HepG2 (cell line): ENCODE results near the gene ERBB3. TPM values are rescaled to one million over a fixed set of nuclear protein-coding genes. Genes with fewer than 3 reads are reported as not detected.

Source experiments
- CEBPB ChIP-seq: IDR thresholded peaks from 2 replicates; pipeline ENCODE4 v1.6.1; 2011; ENCODE audit warnings: low read depth, low read length, improper control_type of control experiment, borderline replicate concordance
- CENPX ChIP-seq: sonication (generic); formaldehyde crosslinking; IDR thresholded peaks from 2 replicates; pipeline ENCODE4 v1.9.0; 2021; ENCODE audit warnings: mild to moderate bottlenecking, missing genetic modification reagents, moderate library complexity
- MIER2 ChIP-seq: IDR thresholded peaks from 2 replicates; pipeline ENCODE4 v1.6.1; 2016; ENCODE audit warnings: missing biosample characterization, missing genetic modification reagents
- SALL2 ChIP-seq: sonication (generic); formaldehyde crosslinking; IDR thresholded peaks from 2 replicates; pipeline ENCODE4 v1.8.1; 2023; ENCODE audit warnings: mild to moderate bottlenecking, missing genetic modification reagents, inconsistent platforms
- ZBTB4 ChIP-seq: sonication (generic); formaldehyde crosslinking; IDR thresholded peaks from 2 replicates; pipeline ENCODE4 v1.4.0; 2020; ENCODE audit warnings: missing genetic modification reagents, mild to moderate bottlenecking, borderline replicate concordance
- ZEB1 ChIP-seq: IDR thresholded peaks from 2 replicates; pipeline ENCODE4 v1.6.1; 2012; ENCODE audit warnings: mild to moderate bottlenecking, low read depth, inconsistent platforms; ENCODE audit not compliant: insufficient replicate concordance
- ZNF724P ChIP-seq: sonication (generic); formaldehyde crosslinking; IDR thresholded peaks from 2 replicates; pipeline ENCODE4 v1.8.0; 2022; ENCODE audit warnings: missing genetic modification reagents, borderline replicate concordance
- ZNF747 ChIP-seq: sonication (generic); formaldehyde crosslinking; IDR thresholded peaks from 2 replicates; pipeline ENCODE4 v1.8.1; 2023; ENCODE audit warnings: missing genetic modification reagents, mild to moderate bottlenecking, borderline replicate concordance
- polyA plus RNA-seq, 8 experiments: library from polyadenylated mRNA; depleted of rRNA in 3 of 8; stranded (reverse) in 7 of 8; unstranded in 1 of 8; fragments of >200 nt; fragmentation: Illumina TruSeq in 4 of 8; extraction: Trizol in 4 of 8; gene quantifications; 2 replicates each; pipeline versions ENCODE4 v1.2.1 to v1.2.3, GENCODE V29; 2011 to 2016; ENCODE audit warnings: low read depth in 4 of 8, missing spikeins in 1 of 8, mixed read lengths in 1 of 8; ENCODE audit not compliant: insufficient read depth in 1 of 8
- total RNA-seq, 5 experiments: library from RNA; depleted of rRNA; stranded (reverse); fragments of >200 nt; fragmentation: Illumina TruSeq; extraction: Trizol; gene quantifications; 2 replicates each; pipeline ENCODE4 v1.2.3, GENCODE V29; 2016; ENCODE audit warnings: low read depth in 1 of 5
- TF ChIP-seq, protein P1 (sequence below): sonication (generic); formaldehyde crosslinking; IDR thresholded peaks from 2 replicates; pipeline ENCODE4 v1.4.0; 2020; ENCODE audit warnings: mild to moderate bottlenecking, missing genetic modification reagents
- TF ChIP-seq, protein P2 (sequence below): sonication (generic); formaldehyde crosslinking; IDR thresholded peaks from 2 replicates; pipeline ENCODE4 v1.4.0; 2020; ENCODE audit warnings: missing genetic modification reagents

Gene ERBB3
- total and polyA plus RNA-seq, 2 of the 13 experiments (the other 11 are each of a cell fraction or from before 2014, with no cell fraction given): 93.6 to 358 TPM

DNA sequence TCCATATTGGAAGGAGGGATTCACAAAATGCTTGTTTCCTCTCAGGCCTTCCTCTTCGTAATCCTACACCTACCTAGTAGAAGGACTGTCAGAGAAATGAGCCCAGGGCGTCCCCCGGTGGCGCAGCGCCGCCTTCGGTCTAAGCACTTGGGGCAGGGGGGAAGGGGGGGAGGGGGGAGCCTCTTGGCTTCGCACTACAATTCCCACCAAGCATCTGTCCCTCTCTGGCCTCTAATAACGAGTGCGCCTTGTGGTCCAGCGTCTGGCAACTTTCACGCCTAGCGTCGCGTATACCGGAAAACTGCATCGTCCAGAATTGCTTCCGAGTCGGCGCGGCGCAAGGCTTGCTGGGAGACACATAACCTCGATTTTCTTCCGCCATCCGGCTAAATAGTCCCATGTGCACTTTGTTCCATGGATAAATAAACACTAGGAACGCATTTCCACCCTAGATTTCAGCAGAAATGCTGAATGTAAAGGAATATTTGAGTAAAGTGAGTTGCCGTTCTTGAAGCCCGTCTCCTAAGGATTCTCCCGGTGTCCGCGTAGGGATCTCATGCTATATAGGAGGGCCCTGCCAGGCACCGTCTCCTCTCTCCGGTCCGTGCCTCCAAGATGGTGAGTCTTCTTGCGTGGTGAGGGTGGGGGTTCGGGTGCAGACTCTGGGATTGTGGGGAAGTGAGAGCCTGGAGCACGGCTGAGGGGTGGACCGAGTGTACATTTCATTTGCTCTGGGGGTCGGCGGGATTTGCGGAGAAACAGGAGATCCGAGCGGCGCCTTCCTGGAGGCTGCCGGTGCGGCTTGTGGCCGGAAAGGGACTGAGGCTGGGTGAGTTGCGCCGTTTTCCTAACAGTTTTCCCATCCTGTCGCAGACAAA is 38.2 kb upstream of the ERBB3 start, which contains the start of gene RPS26 (continued):
- TF ChIP-seq, protein P1, sequence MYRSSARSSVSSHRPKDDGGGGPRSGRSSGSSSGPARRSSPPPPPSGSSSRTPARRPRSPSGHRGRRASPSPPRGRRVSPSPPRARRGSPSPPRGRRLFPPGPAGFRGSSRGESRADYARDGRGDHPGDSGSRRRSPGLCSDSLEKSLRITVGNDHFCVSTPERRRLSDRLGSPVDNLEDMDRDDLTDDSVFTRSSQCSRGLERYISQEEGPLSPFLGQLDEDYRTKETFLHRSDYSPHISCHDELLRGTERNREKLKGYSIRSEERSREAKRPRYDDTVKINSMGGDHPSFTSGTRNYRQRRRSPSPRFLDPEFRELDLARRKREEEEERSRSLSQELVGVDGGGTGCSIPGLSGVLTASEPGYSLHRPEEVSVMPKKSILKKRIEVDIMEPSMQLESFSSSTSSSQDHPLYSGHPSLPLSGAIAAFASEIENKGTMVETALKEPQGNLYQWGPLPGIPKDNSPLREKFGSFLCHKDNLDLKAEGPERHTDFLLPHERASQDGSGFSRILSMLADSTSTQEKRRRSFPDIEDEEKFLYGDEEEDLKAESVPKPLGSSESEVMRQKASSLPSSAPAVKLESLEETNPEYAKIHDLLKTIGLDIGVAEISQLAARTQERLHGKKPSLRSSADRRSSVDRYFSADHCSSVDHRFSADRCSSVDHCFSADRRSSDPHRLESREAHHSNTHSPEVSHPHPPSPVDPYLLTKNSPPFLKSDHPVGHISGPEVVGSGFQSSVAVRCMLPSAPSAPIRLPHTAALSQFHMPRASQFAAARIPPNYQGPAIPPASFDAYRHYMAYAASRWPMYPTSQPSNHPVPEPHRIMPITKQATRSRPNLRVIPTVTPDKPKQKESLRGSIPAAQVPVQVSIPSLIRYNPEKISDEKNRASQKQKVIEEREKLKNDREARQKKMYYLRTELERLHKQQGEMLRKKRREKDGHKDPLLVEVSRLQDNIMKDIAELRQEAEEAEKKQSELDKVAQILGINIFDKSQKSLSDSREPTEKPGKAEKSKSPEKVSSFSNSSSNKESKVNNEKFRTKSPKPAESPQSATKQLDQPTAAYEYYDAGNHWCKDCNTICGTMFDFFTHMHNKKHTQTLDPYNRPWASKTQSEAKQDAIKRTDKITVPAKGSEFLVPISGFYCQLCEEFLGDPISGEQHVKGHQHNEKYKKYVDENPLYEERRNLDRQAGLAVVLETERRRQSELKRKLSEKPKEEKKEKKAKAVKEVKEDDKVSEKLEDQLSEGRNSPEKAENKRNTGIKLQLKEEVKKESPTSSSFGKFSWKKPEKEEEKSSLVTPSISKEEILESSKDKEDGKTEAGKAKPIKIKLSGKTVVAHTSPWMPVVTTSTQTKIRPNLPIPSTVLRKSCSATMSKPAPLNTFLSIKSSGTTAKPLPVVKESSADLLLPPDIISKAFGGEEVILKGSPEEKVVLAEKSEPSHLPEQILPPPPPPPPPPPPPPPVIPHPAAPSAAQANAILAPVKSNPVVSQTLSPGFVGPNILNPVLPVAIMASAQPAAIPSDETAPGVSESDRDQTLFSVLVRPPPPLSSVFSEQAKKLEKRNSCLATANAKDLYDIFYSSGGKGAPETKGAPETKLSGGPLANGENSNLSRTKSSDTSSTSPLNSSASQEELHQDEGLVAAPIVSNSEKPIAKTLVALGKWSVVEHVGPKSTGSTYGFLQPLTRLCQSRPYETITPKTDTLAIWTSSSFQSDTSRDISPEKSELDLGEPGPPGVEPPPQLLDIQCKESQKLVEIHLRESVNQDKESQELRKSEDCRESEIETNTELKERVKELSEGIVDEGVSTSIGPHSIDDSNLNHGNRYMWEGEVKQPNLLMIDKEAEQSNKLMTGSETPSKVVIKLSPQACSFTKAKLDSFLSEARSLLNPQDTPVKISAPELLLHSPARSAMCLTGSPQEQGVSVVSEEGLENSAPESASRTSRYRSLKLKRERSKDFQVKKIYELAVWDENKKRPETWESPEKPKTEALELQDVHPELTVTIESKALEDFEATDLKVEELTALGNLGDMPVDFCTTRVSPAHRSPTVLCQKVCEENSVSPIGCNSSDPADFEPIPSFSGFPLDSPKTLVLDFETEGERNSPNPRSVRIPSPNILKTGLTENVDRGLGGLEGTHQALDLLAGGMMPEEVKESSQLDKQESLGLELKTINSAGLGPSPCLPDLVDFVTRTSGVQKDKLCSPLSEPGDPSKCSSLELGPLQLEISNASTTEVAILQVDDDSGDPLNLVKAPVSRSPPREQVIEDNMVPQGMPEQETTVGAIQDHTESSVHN: no peak
- TF ChIP-seq ZEB1: peak; percentile 60
- TF ChIP-seq ZBTB4 (CRISPR knock-in tag): no peak
- TF ChIP-seq, protein P2, sequence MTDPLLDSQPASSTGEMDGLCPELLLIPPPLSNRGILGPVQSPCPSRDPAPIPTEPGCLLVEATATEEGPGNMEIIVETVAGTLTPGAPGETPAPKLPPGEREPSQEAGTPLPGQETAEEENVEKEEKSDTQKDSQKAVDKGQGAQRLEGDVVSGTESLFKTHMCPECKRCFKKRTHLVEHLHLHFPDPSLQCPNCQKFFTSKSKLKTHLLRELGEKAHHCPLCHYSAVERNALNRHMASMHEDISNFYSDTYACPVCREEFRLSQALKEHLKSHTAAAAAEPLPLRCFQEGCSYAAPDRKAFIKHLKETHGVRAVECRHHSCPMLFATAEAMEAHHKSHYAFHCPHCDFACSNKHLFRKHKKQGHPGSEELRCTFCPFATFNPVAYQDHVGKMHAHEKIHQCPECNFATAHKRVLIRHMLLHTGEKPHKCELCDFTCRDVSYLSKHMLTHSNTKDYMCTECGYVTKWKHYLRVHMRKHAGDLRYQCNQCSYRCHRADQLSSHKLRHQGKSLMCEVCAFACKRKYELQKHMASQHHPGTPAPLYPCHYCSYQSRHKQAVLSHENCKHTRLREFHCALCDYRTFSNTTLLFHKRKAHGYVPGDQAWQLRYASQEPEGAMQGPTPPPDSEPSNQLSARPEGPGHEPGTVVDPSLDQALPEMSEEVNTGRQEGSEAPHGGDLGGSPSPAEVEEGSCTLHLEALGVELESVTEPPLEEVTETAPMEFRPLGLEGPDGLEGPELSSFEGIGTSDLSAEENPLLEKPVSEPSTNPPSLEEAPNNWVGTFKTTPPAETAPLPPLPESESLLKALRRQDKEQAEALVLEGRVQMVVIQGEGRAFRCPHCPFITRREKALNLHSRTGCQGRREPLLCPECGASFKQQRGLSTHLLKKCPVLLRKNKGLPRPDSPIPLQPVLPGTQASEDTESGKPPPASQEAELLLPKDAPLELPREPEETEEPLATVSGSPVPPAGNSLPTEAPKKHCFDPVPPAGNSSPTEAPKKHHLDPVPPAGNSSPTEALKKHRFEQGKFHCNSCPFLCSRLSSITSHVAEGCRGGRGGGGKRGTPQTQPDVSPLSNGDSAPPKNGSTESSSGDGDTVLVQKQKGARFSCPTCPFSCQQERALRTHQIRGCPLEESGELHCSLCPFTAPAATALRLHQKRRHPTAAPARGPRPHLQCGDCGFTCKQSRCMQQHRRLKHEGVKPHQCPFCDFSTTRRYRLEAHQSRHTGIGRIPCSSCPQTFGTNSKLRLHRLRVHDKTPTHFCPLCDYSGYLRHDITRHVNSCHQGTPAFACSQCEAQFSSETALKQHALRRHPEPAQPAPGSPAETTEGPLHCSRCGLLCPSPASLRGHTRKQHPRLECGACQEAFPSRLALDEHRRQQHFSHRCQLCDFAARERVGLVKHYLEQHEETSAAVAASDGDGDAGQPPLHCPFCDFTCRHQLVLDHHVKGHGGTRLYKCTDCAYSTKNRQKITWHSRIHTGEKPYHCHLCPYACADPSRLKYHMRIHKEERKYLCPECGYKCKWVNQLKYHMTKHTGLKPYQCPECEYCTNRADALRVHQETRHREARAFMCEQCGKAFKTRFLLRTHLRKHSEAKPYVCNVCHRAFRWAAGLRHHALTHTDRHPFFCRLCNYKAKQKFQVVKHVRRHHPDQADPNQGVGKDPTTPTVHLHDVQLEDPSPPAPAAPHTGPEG (CRISPR knock-in tag): peak; percentile 65; the same call in 1 of the 2 replicates
- no peak for TF ChIP-seq CENPX
- peak; percentile 63; the same call in 1 of the 2 replicates for TF ChIP-seq MIER2
- no peak for TF ChIP-seq CEBPB
- 0 out of 2 replicates have a peak, but pooled peaks have one; percentile 13 for TF ChIP-seq ZNF724P (CRISPR knock-in tag)
- TF ChIP-seq SALL2: peak; percentile 94; the same call in 1 of the 2 replicates
- peak; percentile 85 for TF ChIP-seq ZNF747 (CRISPR knock-in tag)
